Smooth muscle cell (in vitro differentiated cells): ENCODE measurements around the gene STRN4. TPM values are rescaled to one million over a fixed set of nuclear protein-coding genes. Genes with fewer than 3 reads are reported as not detected.
A peak's percentile ranks its signal among the peaks of the same experiment; 100 is the strongest.

Experiments used
- DNase-seq: peaks from one replicate; lab custom pipeline; 2025; ENCODE audit not compliant: unreplicated experiment; lab: John Stamatoyannopoulos, UW
- H2AFZ ChIP-seq: fragments of 200-600 bp; sonication (generic); 2 replicates; pipeline ENCODE4 v1.6.0; 2016; ENCODE audit warnings: antibody characterized with exemption, low read depth, mild to moderate bottlenecking
- H3F3A ChIP-seq: fragments of 200-600 bp; sonication (generic); 2 replicates; pipeline ENCODE4 v1.6.0; 2017; ENCODE audit warnings: antibody characterized with exemption, low read depth
- H3K27ac ChIP-seq: fragments of 200-600 bp; sonication (generic); 2 replicates; pipeline ENCODE4 v1.5.1; 2016; ENCODE audit warnings: low read depth, mild to moderate bottlenecking
- H3K27me3 ChIP-seq: fragments of 200-600 bp; sonication (generic); 2 replicates; pipeline ENCODE4 v1.6.1; 2016; ENCODE audit warnings: low read depth, mild to moderate bottlenecking
- H3K36me3 ChIP-seq: fragments of 200-600 bp; sonication (generic); 2 replicates; pipeline ENCODE4 v1.5.1; 2016; ENCODE audit warnings: low read depth
- H3K4me1 ChIP-seq: fragments of 200-600 bp; sonication (generic); 2 replicates; pipeline ENCODE4 v1.5.1; 2016; ENCODE audit warnings: low read depth
- H3K4me2 ChIP-seq: fragments of 200-600 bp; sonication (generic); 2 replicates; pipeline ENCODE4 v1.6.0; 2016; ENCODE audit warnings: mild to moderate bottlenecking
- H3K4me3 ChIP-seq: fragments of 200-600 bp; sonication (generic); 2 replicates; pipeline ENCODE4 v1.5.1; 2016; ENCODE audit warnings: mild to moderate bottlenecking
- H3K79me2 ChIP-seq: fragments of 200-600 bp; sonication (generic); 2 replicates; pipeline ENCODE4 v1.6.0; 2016; ENCODE audit warnings: low read depth, mild to moderate bottlenecking
- H3K9ac ChIP-seq: fragments of 200-600 bp; sonication (generic); 2 replicates; pipeline ENCODE4 v1.6.0; 2016; ENCODE audit warnings: low read depth
- H3K9me3 ChIP-seq: fragments of 200-600 bp; sonication (generic); replicated peaks from 2 replicates; pipeline ENCODE4 v1.5.1; 2016; ENCODE audit warnings: low read depth
- H4K20me1 ChIP-seq: fragments of 200-600 bp; sonication (generic); 2 replicates; pipeline ENCODE4 v1.6.0; 2016; ENCODE audit warnings: low read depth
- CTCF ChIP-seq: fragments of 200-600 bp; sonication (generic); IDR thresholded peaks from 2 replicates; pipeline ENCODE4 v1.5.1; 2017; ENCODE audit warnings: borderline replicate concordance, mild to moderate bottlenecking, antibody characterized with exemption; ENCODE audit not compliant: insufficient read depth, poor library complexity, severe bottlenecking
- WGBS: methylation state at CpG from one replicate; pipeline ENCODE4 v1.1.7; 2016; ENCODE audit warnings: low lambda C conversion rate; 5-methylcytosine and 5-hydroxymethylcytosine counted together
- polyA plus RNA-seq: library from polyadenylated mRNA; unstranded; fragments of >200 nt; fragmentation: Nextera tagmentation; extraction: Ambion mirVana; gene quantifications from 2 replicates; pipeline ENCODE4 v1.2.1, GENCODE V29; 2016
- total RNA-seq: library from RNA; depleted of rRNA; stranded (reverse); fragments of >200 nt; gene quantifications from 2 replicates; pipeline ENCODE4 v1.2.3, GENCODE V29; 2014

STRN4 gene
- total and polyA plus RNA-seq, 2 experiments from 2014 or later: 47.1 to 69.1 TPM

- Histone ChIP-seq H3K36me3 (no peaks in the 10 kb centered on the region), H3K4me2 (peak overlapping the region; percentile 85), H3K79me2 (peaks cover 67% of the 10 kb centered on the region), H2AFZ (no peak overlapping the region), H3K9me3 (no peaks in the 10 kb centered on the region), H3K4me1 (peaks cover 11% of the 10 kb centered on the region), H3K27ac (peak overlapping the region; percentile 93), H3F3A (peaks cover 23% of the 10 kb centered on the region), H3K9ac (peak overlapping the region; percentile 89), H3K4me3 (peak overlapping the region; percentile 72), H4K20me1 (peaks cover 68% of the 10 kb centered on the region), H3K27me3 (no peaks in the 10 kb centered on the region)
- no peak for TF ChIP-seq CTCF
- WGBS: 1% methylated on average over 20 of the region's 20 CpGs
- peak; percentile 48 for DNase-seq
These were observed 40.2 kb upstream of the STRN4 start for GRCh38 chr19:46786236-46787039.

GRCh38 chr19:46785980-46786235 lies 39.7 kb upstream of the STRN4 start:
- DNase-seq: no peak
- Histone ChIP-seq H2AFZ (no peak overlapping the region), H3F3A (peaks cover 23% of the 10 kb centered on the region), H3K79me2 (peaks cover 72% of the 10 kb centered on the region), H3K27me3 (no peaks in the 10 kb centered on the region), H3K4me1 (peaks cover 11% of the 10 kb centered on the region), H4K20me1 (peaks cover 73% of the 10 kb centered on the region), H3K36me3 (no peaks in the 10 kb centered on the region), H3K4me3 (peak overlapping the region; percentile 72), H3K27ac (peak overlapping the region; percentile 93), H3K9ac (peak overlapping the region; percentile 89), H3K4me2 (peak overlapping the region; percentile 85), H3K9me3 (no peaks in the 10 kb centered on the region)
- no peak for TF ChIP-seq CTCF
- WGBS: 29% methylated on average over 4 of the region's 4 CpGs

- peaks cover 78% of the 10 kb centered on the region for H3K79me2 ChIP-seq
- H3K4me3 ChIP-seq: peak overlapping the region; percentile 72
- no peaks in the 10 kb centered on the region for H3K9me3 ChIP-seq
- no peak overlapping the region for H2AFZ ChIP-seq
- no peak for TF ChIP-seq CTCF
- peak overlapping the region; percentile 85 for H3K4me2 ChIP-seq
- no peaks in the 10 kb centered on the region for H3K36me3 ChIP-seq
- peak overlapping the region; percentile 89 for H3K9ac ChIP-seq
- peaks cover 11% of the 10 kb centered on the region for H3K4me1 ChIP-seq
- peak overlapping the region; percentile 93 for H3K27ac ChIP-seq
- H4K20me1 ChIP-seq: peaks cover 79% of the 10 kb centered on the region
- H3F3A ChIP-seq: peaks cover 27% of the 10 kb centered on the region
- DNase-seq: no peak
- no peaks in the 10 kb centered on the region for H3K27me3 ChIP-seq
- WGBS: 54% methylated on average over 19 of the region's 19 CpGs
These were observed 39.1 kb upstream of the STRN4 start for GRCh38 chr19:46785054-46785979.
